ENCODE results near the gene LYZL2.

Gene LYZL2

DNA sequence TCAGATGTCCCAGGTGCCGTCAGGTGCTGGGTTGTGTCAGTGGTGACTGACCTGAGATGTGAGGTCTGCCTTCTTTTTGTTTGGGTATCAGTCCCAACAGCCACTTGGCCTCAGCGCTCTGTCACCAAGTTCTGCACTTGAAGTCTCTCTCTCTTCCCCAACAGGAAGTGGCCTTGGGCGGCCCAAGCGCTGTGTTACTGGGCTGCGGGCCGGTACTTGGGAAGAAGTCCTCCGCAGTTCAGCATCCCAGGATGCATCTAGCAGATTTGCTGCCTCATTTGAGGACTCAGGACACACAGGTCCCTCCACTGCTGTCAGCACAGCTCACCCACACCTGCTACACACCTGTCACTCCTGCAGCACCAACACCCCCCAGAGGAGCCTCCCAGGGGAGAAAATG is 40.1 kb downstream of the LYZL2 start:
- DNase-seq = no peak

- no peak for DNase-seq
These were observed 42.0 kb downstream of the LYZL2 start for GRCh38 chr10:30587522-30588031.

GRCh38 chr10:30586828-30587227 is 42.7 kb downstream of the LYZL2 start:
- DNase-seq = no peak

DNA sequence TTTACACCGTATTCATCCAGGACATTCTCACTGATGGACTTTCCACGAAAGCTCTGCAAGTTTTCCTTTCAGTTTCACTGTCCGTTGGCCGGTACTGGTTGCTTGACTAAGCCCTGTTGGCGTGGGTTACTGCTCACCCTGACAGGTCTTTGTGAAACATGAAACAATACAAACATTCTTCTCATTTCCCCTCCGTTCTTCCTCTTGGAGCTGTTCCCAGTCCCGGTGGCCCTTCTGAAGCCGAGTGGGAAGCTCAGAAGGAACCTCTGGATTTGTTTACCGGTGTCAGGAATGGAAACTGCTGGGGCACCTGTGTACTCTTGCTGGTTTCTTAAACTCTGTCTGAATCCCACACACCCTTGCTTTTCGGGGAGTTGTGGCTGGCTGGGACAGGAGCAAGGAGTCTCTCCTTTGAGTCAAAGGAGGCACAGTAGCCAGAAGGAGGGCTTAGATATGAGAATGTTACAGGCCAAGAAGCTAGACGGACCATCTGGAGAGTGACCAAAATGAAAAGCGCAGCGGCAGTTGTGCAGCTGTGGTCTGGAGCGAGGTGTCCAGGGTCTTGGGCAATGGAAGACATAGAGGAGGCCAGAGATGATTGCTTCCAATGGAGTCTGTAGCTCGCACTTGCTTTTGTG is 45.7 kb downstream of the LYZL2 start:
- no peak for DNase-seq

- no peak for DNase-seq
These were observed 47.7 kb downstream of the LYZL2 start for GRCh38 chr10:30581779-30582380.

DNA sequence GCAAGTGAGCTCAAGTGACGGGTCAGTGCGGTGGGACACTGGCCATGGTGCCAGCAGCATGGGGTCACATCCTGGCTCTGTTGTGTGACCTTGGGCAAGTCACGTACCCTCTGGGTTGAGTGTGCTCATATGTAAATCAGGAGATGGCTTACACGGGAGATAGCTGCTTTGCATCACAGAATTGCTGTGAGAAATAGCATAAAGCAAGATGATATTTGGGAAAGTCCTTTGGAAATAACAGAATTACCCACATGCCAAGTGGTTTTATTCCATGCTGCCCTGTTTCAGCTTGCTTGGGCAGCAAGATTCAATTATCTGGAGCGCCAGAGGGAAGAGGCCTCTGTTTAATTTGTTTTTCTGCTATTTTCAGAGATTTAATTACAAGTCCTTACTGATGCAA is 48.9 kb downstream of the LYZL2 start:
- DNase-seq = no peak

DNA sequence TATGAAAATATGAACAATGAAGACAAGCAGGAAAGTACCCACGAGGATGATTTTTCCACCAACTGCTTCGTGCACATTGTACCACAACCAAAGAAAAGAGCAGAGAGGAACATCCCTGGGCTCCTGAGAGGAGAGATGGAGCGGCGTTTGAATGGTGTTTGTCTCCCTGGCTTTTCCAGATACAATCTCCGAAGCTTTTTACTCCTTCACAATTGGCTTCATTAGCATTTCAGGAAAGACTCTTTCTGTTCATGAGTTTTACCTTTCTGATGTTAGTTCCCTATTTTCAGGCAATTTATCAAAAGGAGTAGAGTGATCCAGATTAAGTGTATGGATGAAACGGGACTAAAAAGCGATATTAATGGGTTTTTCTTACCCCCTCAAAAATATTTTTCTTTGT is 49.3 kb downstream of the LYZL2 start:
- no peak for DNase-seq

- no peak for DNase-seq
These were observed 50.0 kb downstream of the LYZL2 start for GRCh38 chr10:30579574-30579973.

DNA sequence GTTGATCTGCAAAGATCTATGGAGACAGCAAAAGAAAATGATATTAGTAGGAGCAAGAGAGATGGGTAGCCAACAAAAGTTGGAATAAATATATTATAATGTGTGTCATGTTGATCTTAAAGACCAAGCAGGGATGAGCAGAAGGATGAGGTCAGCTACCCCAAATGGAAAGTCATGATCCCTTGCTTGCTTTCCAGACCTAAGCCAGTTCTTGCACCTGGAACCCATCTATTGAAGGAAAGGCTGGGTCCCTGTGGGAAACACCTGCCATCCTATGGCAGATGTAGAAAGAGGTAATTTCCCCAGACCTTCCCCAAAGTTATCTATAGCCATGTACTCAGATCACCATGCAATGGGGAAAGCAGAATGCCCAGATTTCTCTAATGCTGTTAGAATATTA is 52.5 kb downstream of the LYZL2 start:
- no peak for DNase-seq

DNA sequence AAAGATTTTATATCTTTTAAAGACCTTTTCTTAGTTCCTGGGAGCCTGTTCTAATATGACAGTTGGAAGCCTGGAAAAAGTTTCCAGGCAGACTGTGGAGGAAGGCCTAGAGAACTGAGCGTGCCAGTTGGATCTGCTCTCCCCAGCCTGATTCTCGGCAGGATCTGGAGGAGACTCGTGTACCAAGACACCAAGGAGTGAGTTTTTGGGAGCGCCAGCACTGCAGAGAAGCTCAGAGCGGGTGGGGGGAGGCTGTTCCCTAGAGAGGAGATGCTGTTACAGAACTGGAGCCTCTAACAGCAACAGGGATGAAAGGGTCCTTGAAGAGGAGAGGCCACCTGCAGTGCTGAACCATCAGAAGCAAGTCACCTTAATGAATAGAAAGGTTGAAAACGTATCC is 52.9 kb downstream of the LYZL2 start:
- no peak for DNase-seq

DNA sequence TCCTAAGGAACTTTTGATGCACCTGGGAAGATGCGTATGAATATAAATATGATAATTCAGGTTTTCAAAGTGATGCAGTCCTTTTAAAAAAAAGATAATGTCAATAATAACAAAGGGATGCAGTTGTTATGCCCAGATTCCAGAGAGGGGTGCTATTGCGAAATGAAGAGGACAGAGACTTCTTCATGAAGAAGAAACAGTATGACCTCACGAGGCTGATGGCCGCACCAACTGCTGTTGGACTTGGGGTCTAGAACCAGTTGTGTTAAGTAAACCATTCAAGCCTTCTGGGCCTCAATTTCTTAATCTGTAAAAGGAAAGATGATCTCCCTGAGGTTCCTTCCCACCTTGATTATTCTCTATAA is 55.1 kb downstream of the LYZL2 start:
- DNase-seq = no peak

GRCh38 chr10:30573721-30574431 is 55.7 kb downstream of the LYZL2 start:
- no peak for DNase-seq

DNA sequence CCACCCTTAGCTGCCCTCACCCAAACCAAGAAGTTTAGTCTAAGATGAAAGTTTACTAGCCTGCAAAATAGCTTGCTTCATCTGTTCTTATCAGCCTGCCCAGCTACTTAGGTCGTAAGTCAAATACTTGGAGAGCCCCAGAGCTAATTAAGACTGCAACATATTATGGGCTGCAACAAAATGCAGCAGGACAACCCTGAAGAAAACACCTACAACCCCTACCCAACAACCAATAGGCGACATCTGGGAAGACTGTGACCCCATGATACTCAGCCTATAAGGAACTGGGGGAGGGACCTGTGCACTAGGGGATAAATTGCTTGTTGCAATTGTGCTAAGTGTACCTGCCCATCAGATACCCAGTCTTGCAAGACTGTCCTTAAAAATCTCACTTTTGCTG is 64.1 kb downstream of the LYZL2 start:
- DNase-seq = no peak

DNA sequence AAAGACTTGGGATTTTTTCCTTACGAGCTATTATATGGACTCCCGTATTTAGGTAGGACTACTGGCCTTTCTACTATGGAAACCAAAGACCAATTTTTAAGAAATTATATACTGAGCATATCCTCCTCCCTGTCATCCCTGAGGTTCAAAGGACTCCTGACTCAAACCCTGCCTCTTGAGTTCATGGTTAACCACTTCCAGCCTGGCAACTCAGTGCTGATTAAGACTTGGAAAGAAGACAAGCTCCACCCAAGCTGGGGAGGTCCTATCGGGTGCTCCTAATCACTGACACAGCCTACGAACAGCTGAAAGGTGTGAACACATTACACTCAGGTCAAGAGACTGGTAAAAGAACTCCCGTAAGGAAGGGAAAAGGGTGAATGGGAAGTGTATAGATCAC is 66.8 kb downstream of the LYZL2 start:
- DNase-seq = no peak
